C4-2B (cell line): ENCODE data around the gene LACTB.

Experiments used
- H3K27ac ChIP-seq: fragments of 450-650 bp; 2 replicates; pipeline ENCODE4 v1.5.1; 2017
- ZFX ChIP-seq: fragments of 450-650 bp; IDR thresholded peaks from 2 replicates; pipeline ENCODE4 v1.6.1; 2017
- TF ChIP-seq, protein P1 (sequence below): fragments of 450-650 bp; conservative IDR thresholded peaks from 2 replicates; pipeline ENCODE4 v1.5.1; 2017; ENCODE audit warnings: mild to moderate bottlenecking

Gene LACTB

DNA sequence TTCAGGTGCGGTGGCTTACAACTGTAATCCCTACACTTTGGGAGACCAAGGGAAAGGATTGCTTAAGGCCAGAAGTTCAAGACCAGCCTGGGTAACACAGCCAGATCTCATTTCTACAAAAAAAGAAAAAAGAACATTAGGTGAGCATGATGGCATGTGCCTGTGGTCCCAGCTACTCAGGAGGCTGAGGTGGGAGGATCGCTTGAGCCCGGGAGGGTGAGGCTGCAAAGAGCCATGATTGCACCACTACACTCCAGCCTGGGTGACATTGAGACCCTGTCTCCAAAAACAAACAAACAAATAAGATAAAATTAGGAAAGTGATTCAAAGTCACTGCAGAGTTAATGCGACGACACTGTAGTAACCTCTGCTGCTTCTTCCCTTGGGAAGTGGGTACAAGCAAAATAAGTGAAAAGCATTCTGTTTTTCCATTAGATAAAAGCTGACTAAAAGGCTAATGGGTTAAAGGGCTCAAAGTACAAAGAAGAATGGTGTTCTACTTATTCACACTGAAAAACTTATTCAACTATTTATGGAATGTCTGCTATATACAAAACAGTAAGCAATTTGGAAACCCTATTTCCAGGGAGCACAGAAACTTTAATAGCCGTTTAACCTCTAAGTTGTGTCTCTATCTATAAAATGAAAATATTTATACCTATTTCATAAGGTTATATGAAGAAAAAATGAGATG lies 43.7 kb downstream of the LACTB start:
- H3K27ac ChIP-seq, result no peak overlapping the region
- no peak for TF ChIP-seq ZFX
- TF ChIP-seq, protein P1, sequence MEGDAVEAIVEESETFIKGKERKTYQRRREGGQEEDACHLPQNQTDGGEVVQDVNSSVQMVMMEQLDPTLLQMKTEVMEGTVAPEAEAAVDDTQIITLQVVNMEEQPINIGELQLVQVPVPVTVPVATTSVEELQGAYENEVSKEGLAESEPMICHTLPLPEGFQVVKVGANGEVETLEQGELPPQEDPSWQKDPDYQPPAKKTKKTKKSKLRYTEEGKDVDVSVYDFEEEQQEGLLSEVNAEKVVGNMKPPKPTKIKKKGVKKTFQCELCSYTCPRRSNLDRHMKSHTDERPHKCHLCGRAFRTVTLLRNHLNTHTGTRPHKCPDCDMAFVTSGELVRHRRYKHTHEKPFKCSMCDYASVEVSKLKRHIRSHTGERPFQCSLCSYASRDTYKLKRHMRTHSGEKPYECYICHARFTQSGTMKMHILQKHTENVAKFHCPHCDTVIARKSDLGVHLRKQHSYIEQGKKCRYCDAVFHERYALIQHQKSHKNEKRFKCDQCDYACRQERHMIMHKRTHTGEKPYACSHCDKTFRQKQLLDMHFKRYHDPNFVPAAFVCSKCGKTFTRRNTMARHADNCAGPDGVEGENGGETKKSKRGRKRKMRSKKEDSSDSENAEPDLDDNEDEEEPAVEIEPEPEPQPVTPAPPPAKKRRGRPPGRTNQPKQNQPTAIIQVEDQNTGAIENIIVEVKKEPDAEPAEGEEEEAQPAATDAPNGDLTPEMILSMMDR, result no peak

GRCh38 chr15:63166219-63166618 lies 44.6 kb downstream of the LACTB start:
- no peak overlapping the region for H3K27ac ChIP-seq
- TF ChIP-seq ZFX, result no peak
- TF ChIP-seq, protein P1, result no peak; the same call in 1 of the 2 replicates

DNA sequence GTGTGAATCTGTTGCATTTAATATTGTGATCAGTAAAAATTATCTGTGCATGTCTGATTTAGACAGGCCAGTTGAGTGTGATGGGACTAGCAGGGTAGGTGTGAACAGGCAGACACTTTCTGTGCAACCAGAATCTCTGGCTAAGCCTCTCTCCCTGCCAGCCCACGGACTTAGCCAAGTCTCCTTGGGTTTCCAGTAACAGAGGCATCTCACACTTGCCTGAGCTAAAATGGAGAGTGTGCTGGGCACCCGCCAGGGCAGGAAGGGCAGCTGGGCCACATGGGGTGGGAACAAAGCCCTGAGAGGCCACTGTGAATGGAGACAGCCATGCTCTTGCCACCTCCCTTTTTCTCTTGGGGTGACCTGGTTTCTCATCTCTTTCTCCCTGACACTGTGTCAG lies 48.1 kb downstream of the LACTB start:
- H3K27ac ChIP-seq, result no peak overlapping the region
- no peak for TF ChIP-seq ZFX
- TF ChIP-seq, protein P1, result no peak

GRCh38 chr15:63172376-63172775 lies 50.7 kb downstream of the LACTB start:
- TF ChIP-seq, protein P1, result no peak
- no peak for TF ChIP-seq ZFX

DNA sequence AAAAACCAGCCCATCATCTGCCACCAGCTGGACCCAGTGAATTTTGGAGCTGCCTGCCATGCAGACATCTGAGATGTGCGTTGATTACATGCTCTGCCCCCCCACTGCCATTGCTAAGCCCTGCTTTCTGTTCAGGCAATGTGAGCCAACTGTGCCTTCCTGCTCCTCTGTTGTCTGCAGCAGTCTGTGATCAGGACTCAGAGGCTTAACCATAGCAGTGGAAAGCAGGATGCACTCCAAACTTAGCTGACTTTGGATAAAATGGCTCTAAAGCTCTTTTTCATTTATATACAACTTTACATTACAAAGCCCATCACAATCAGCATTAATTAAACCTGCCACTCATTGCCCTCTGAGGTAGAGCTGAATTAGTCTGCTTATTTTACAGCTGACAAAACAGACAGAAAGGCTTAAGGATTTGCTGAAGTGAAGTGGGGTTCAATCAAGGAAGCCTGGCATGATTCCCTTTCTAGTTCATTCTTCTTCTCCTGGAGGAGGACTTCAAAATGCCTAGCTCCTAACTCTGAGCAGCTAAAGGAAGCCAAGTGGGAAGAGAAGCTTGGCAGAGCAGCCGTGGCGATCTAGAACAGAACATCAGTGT lies 51.3 kb downstream of the LACTB start:
- H3K27ac ChIP-seq, result no peak overlapping the region
- TF ChIP-seq, protein P1, result no peak
- no peak for TF ChIP-seq ZFX

More at GRCh38 chr15:63172376-63172775, 50.7 kb downstream of the LACTB start:
- H3K27ac ChIP-seq, result no peak overlapping the region

DNA sequence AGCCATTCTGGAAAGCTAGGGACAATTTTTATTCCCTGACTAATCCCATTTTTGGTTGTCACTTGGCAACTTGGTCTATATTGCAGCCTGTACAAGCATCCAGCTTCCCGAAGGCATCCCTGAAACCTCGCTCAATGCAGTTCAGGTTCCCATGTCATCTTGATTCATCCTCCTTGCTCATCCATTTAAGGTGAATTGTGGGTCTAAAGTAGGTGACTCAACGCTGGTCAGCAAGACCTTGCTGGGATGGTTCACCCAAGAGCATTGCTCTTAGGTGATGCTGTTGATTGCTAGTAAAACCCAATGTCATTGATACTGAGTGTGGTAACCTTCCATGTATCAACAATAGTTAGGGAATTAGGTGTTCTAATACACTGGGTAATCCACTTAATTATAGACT lies 54.6 kb downstream of the LACTB start:
- TF ChIP-seq ZFX, result no peak
- TF ChIP-seq, protein P1, result no peak
- no peak overlapping the region for H3K27ac ChIP-seq

- no peak overlapping the region for H3K27ac ChIP-seq
- TF ChIP-seq ZFX, result no peak
- TF ChIP-seq, protein P1, result no peak
Observed at GRCh38 chr15:63178034-63178433, 56.4 kb downstream of the LACTB start.
